Keratinocyte (primary cell): ENCODE results near the gene ZBTB1.

Experiments
- EZH2 ChIP-seq: IDR thresholded peaks from one replicate; pipeline ENCODE4 v1.6.1; 2012; ENCODE audit warnings: inconsistent platforms, mild to moderate bottlenecking, low read length, moderate library complexity
- TF ChIP-seq, protein P1 (sequence below), 3 experiments: IDR thresholded peaks in 1 of 3; conservative IDR thresholded peaks in 1 of 3; optimal IDR thresholded peaks in 1 of 3; 2 replicates in 2 of 3; 3 replicates in 1 of 3; pipeline versions ENCODE3 to v1.5.1; 2011; ENCODE audit warnings: low read length in 3 of 3, mild to moderate bottlenecking in 3 of 3, moderate library complexity in 2 of 3, control low read depth in 1 of 3, inconsistent platforms in 1 of 3; ENCODE audit not compliant: insufficient read depth in 2 of 3; ENCODE audit errors: extremely low read depth in 1 of 3

DNA sequence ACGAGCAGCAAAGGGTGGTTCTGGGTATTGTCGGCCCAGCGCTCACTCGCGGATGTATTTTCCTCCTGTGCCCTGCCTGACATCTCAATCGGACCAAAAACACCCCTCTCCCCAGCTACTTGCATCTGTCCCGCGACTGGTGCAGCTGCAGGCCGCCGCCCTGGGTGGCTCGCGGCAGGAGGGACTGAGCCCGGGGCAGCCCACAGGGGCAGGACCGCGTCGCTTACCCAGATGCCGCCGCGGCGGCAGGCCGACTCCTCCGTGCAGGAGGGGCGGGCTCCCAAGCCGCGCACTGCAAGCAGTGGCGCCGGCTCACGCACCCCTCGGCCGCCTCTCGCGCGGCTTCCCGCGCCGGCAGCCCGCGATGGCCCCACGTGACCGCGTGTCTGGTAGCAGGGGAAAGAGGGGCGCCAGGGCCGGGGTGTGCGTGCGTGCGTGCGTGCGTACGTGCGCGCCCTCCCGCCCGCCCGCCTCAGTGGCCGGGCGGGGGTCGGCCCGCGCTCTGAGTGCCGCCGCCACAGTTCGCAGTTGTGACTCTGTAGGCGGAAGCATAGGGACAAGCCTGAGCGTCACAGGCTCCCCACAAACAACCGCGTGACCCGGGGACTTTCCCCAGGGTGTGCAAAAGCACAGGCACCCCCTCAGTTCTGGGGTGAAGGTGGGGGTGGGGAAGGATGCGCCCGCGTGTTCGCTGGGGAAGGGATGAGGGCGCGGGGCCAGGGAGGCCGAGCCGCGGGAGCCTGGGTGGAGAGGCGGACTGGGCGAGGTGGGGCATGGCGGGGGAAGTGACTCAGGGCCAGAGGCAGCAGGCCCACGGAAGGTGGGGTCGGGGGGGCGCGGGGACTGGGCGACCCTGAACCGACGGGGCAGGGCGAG lies 898 bp upstream of the ZBTB1 start, which contains the start of gene ZBTB25:
- TF ChIP-seq EZH2, result no peak
- TF ChIP-seq, protein P1, sequence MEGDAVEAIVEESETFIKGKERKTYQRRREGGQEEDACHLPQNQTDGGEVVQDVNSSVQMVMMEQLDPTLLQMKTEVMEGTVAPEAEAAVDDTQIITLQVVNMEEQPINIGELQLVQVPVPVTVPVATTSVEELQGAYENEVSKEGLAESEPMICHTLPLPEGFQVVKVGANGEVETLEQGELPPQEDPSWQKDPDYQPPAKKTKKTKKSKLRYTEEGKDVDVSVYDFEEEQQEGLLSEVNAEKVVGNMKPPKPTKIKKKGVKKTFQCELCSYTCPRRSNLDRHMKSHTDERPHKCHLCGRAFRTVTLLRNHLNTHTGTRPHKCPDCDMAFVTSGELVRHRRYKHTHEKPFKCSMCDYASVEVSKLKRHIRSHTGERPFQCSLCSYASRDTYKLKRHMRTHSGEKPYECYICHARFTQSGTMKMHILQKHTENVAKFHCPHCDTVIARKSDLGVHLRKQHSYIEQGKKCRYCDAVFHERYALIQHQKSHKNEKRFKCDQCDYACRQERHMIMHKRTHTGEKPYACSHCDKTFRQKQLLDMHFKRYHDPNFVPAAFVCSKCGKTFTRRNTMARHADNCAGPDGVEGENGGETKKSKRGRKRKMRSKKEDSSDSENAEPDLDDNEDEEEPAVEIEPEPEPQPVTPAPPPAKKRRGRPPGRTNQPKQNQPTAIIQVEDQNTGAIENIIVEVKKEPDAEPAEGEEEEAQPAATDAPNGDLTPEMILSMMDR (optimal IDR thresholded peaks at IDR 0.05 in 1 of 3, IDR thresholded peaks at IDR 0.05 in 1 of 3, conservative IDR thresholded peaks at IDR 0.05 in 1 of 3; ENCODE audit: extremely low read depth in 1 of 3, insufficient read depth in 2 of 3, low read length in 3 of 3), result no peak
